ENCODE results near the gene BRK1. TPM values are rescaled to one million over a fixed set of nuclear protein-coding genes. Genes with fewer than 3 reads are reported as not detected.

The BRK1 gene
- polyA plus RNA-seq, 1 of the 3 experiments (the other 2 are of a cell fraction), result 211 TPM

GRCh38 chr3:10149226-10149625, 33.8 kb downstream of the BRK1 start:
- H3K9me3 ChIP-seq, result no peaks in the 10 kb centered on the region
- DNase-seq, result no peak
- no peak overlapping the region for H3K9ac ChIP-seq
- 92% methylated on average over 7 of the region's 8 CpGs for WGBS (ENCODE audit: low lambda C conversion rate)
- no peaks in the 10 kb centered on the region for H3K4me1 ChIP-seq (ENCODE audit: control insufficient read depth in 1 of 2, insufficient read depth in 2 of 2, low read depth in 1 of 2, low read length in 1 of 2)
- H3K27me3 ChIP-seq (ENCODE audit: insufficient read depth), result no peaks in the 10 kb centered on the region
- ChIA-PET POLR2A (no interaction called here), CTCF (interaction anchor here (1.1 kb wide), 1 partner anchor 137 kb away, joined by 3 read pairs; no protein-coding TSS in a partner anchor)
- H3K4me2 ChIP-seq, result no peak overlapping the region
- TF ChIP-seq YY1 (IDR thresholded peaks at IDR 0.05; ENCODE audit: low read depth), result no peak
- no peak for TF ChIP-seq SMC3 (IDR thresholded peaks at IDR 0.05; ENCODE audit: low read depth, low read length)
- no peak for TF ChIP-seq EP300 (IDR thresholded peaks at IDR 0.05; ENCODE audit: borderline replicate concordance in 1 of 2, low read depth in 1 of 2, low read length in 1 of 2)
- no peak for TF ChIP-seq MXI1 (IDR thresholded peaks at IDR 0.05; ENCODE audit: low read depth, low read length)
- no peak for TF ChIP-seq FOXM1 (IDR thresholded peaks at IDR 0.05; ENCODE audit: low read depth)
- H2AFZ ChIP-seq (ENCODE audit: low read depth), result no peak overlapping the region
- H3K9me2 ChIP-seq, result no peaks in the 10 kb centered on the region
- peaks cover 66% of the 10 kb centered on the region for H3K79me2 ChIP-seq (ENCODE audit: insufficient read depth)
- no peaks in the 10 kb centered on the region for H3F3A ChIP-seq (replicated peaks; ENCODE audit: insufficient read depth)
- no peak overlapping the region for H3K4me3 ChIP-seq (ENCODE audit: low read depth in 2 of 2, low read length in 1 of 2)
- peaks cover 18 to 56% of the 10 kb centered on the region in 2 experiments for H3K36me3 ChIP-seq (replicated peaks in 1 of 2; ENCODE audit: control insufficient read depth in 1 of 2, insufficient read depth in 2 of 2, low read length in 1 of 2)
- peaks cover 20% of the 10 kb centered on the region for H4K20me1 ChIP-seq (ENCODE audit: insufficient read depth)
- H3K27ac ChIP-seq (ENCODE audit: low read depth in 2 of 2, low read length in 1 of 2), result no peak overlapping the region

DNA sequence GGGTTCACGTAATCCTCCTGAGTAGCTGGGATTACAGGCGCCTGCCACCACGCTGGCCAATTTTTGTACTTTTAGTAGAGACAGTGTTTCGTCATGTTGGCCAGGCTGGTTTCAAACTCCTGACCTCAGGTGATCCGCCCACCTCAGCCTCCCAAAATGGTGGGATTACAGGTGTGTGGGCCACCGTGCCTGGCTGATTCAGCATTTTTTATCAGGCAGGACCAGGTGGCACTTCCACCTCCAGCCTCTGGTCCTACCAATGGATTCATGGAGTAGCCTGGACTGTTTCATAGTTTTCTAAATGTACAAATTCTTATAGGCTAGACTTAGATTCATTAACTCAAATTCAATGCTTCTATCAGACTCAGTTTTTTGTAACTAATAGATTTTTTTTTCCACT, 35.5 kb downstream of the BRK1 start:
- Histone ChIP-seq H4K20me1 (ENCODE audit: insufficient read depth) (peaks cover 6% of the 10 kb centered on the region; the same call in 1 of the 2 replicates), H3K27me3 (ENCODE audit: insufficient read depth) (no peaks in the 10 kb centered on the region), H3K4me2 (no peak overlapping the region), H3K79me2 (ENCODE audit: insufficient read depth) (peaks cover 48% of the 10 kb centered on the region), H2AFZ (ENCODE audit: low read depth) (no peak overlapping the region), H3K4me3 (ENCODE audit: low read depth in 2 of 2, low read length in 1 of 2) (no peak overlapping the region), H3K4me1 (ENCODE audit: control insufficient read depth in 1 of 2, insufficient read depth in 2 of 2, low read depth in 1 of 2, low read length in 1 of 2) (no peaks in the 10 kb centered on the region), H3K9me3 (no peaks in the 10 kb centered on the region), H3K36me3 (replicated peaks in 1 of 2; ENCODE audit: control insufficient read depth in 1 of 2, insufficient read depth in 2 of 2, low read length in 1 of 2) (peaks cover 18 to 48% of the 10 kb centered on the region in 2 experiments), H3F3A (replicated peaks; ENCODE audit: insufficient read depth) (peaks cover 11% of the 10 kb centered on the region), H3K27ac (ENCODE audit: low read depth in 2 of 2, low read length in 1 of 2) (no peak overlapping the region), H3K9me2 (no peaks in the 10 kb centered on the region), H3K9ac (no peak overlapping the region)
- POLR2A ChIA-PET, result no interaction called here
- TF ChIP-seq CHD2 (IDR thresholded peaks at IDR 0.05; ENCODE audit: low read length, partially characterized antibody), result no peak
- no peak for TF ChIP-seq PBX3 (IDR thresholded peaks at IDR 0.05)
- no peak for TF ChIP-seq MEF2A (IDR thresholded peaks at IDR 0.05; ENCODE audit: borderline replicate concordance, low read depth)
- TF ChIP-seq GATA2 (CRISPR knock-in tag; IDR thresholded peaks at IDR 0.05), result no peak
- TF ChIP-seq USF2 (IDR thresholded peaks at IDR 0.05; ENCODE audit: borderline replicate concordance, low read depth, low read length), result no peak
- no peak for TF ChIP-seq ELF1 (IDR thresholded peaks at IDR 0.05)
- no peak for TF ChIP-seq SMC3 (IDR thresholded peaks at IDR 0.05; ENCODE audit: low read depth, low read length)
- TF ChIP-seq TEAD4 (IDR thresholded peaks at IDR 0.05; ENCODE audit: borderline replicate concordance, insufficient read depth), result no peak
- no peak for TF ChIP-seq MXI1 (IDR thresholded peaks at IDR 0.05; ENCODE audit: low read depth, low read length)
- no peak for TF ChIP-seq TAF1 (IDR thresholded peaks at IDR 0.05; ENCODE audit: borderline replicate concordance, low read depth, low read length)
- no peak for TF ChIP-seq NRF1 (IDR thresholded peaks at IDR 0.05; ENCODE audit: low read depth, low read length)
- no peak for TF ChIP-seq MAX (IDR thresholded peaks at IDR 0.05; ENCODE audit: low read depth)
- TF ChIP-seq NFIC (IDR thresholded peaks at IDR 0.05; ENCODE audit: borderline replicate concordance), result no peak
- TF ChIP-seq USF1 (IDR thresholded peaks at IDR 0.05; ENCODE audit: borderline replicate concordance, low read depth), result no peak
- no peak for TF ChIP-seq SIN3A (IDR thresholded peaks at IDR 0.05; ENCODE audit: borderline replicate concordance, low read depth, low read length)
- no peak for TF ChIP-seq FOXJ3 (CRISPR knock-in tag; IDR thresholded peaks at IDR 0.05)
- TF ChIP-seq EZH2phosphoT487 (IDR thresholded peaks at IDR 0.05; ENCODE audit: borderline replicate concordance, low read depth), result no peak
- TF ChIP-seq RFX5 (IDR thresholded peaks at IDR 0.05; ENCODE audit: low read length), result no peak
- TF ChIP-seq, protein P1, sequence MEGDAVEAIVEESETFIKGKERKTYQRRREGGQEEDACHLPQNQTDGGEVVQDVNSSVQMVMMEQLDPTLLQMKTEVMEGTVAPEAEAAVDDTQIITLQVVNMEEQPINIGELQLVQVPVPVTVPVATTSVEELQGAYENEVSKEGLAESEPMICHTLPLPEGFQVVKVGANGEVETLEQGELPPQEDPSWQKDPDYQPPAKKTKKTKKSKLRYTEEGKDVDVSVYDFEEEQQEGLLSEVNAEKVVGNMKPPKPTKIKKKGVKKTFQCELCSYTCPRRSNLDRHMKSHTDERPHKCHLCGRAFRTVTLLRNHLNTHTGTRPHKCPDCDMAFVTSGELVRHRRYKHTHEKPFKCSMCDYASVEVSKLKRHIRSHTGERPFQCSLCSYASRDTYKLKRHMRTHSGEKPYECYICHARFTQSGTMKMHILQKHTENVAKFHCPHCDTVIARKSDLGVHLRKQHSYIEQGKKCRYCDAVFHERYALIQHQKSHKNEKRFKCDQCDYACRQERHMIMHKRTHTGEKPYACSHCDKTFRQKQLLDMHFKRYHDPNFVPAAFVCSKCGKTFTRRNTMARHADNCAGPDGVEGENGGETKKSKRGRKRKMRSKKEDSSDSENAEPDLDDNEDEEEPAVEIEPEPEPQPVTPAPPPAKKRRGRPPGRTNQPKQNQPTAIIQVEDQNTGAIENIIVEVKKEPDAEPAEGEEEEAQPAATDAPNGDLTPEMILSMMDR (IDR thresholded peaks at IDR 0.05), result no peak
- CTCF ChIA-PET, result no interaction called here
- 80% methylated on average over 5 of the region's 6 CpGs for WGBS (ENCODE audit: low lambda C conversion rate)
- no peak for DNase-seq
